IPS-18c (cell line): ENCODE measurements around the gene GPR84.

Experiments
- H3K4me3 ChIP-seq: 2 replicates; pipeline ENCODE4 v1.7.0; 2013; ENCODE audit warnings: low read depth, mild to moderate bottlenecking, low read length, moderate library complexity; ENCODE audit not compliant: insufficient read depth
- H3K9me3 ChIP-seq: one replicate; pipeline ENCODE4 v1.6.1; 2013; ENCODE audit warnings: mild to moderate bottlenecking, low read length, moderate library complexity; ENCODE audit not compliant: control insufficient read depth, insufficient read depth

The GPR84 gene

GRCh38 chr12:54364413-54364812 lies at the start of gene GPR84:
TSS of gene GPR84 (minus strand) at chr12:54364486. CDS start at chr12:54363851, 635 bp downstream.
- Histone ChIP-seq H3K4me3 (no peak within 1 kb of the TSS), H3K9me3 (no peaks in the 10 kb centered on the region)

- H3K9me3 ChIP-seq: no peaks in the 10 kb centered on the region
- H3K4me3 ChIP-seq: no peak overlapping the region
Observed at GRCh38 chr12:54413284-54414190, 49.3 kb upstream of the GPR84 start.

GRCh38 chr12:54412786-54413185 lies 48.5 kb upstream of the GPR84 start:
- H3K4me3 ChIP-seq: no peak overlapping the region
- H3K9me3 ChIP-seq: no peaks in the 10 kb centered on the region

GRCh38 chr12:54412348-54412747 lies 48.1 kb upstream of the GPR84 start:
- H3K4me3 ChIP-seq: no peak overlapping the region
- H3K9me3 ChIP-seq: no peaks in the 10 kb centered on the region

GRCh38 chr12:54411391-54412241 lies 47.3 kb upstream of the GPR84 start:
- Histone ChIP-seq H3K9me3 (no peaks in the 10 kb centered on the region), H3K4me3 (no peak overlapping the region)

- Histone ChIP-seq H3K9me3 (no peaks in the 10 kb centered on the region), H3K4me3 (no peak overlapping the region)
Observed at GRCh38 chr12:54409267-54409666, 45.0 kb upstream of the GPR84 start.

- Histone ChIP-seq H3K9me3 (no peaks in the 10 kb centered on the region), H3K4me3 (no peak overlapping the region)
Observed at GRCh38 chr12:54407183-54407905, 43.1 kb upstream of the GPR84 start.

- H3K9me3 ChIP-seq: no peaks in the 10 kb centered on the region
- no peak overlapping the region for H3K4me3 ChIP-seq
Observed at GRCh38 chr12:54405573-54405972, 41.3 kb upstream of the GPR84 start.

- Histone ChIP-seq H3K4me3 (no peak overlapping the region), H3K9me3 (no peaks in the 10 kb centered on the region)
Observed at GRCh38 chr12:54405106-54405505, 40.8 kb upstream of the GPR84 start.

GRCh38 chr12:54404061-54405004 lies 40.0 kb upstream of the GPR84 start:
- no peak overlapping the region for H3K4me3 ChIP-seq

GRCh38 chr12:54401119-54401518 lies 36.8 kb upstream of the GPR84 start:
- Histone ChIP-seq H3K9me3 (no peaks in the 10 kb centered on the region), H3K4me3 (no peak overlapping the region)

More at GRCh38 chr12:54404061-54405004, 40.0 kb upstream of the GPR84 start:
- H3K9me3 ChIP-seq: no peaks in the 10 kb centered on the region

GRCh38 chr12:54398995-54399793 lies 34.9 kb upstream of the GPR84 start:
- H3K4me3 ChIP-seq: no peak overlapping the region
- H3K9me3 ChIP-seq: no peaks in the 10 kb centered on the region

- Histone ChIP-seq H3K4me3 (no peak overlapping the region), H3K9me3 (no peaks in the 10 kb centered on the region)
Observed at GRCh38 chr12:54398218-54398617, 33.9 kb upstream of the GPR84 start.

GRCh38 chr12:54397157-54397556 lies 32.9 kb upstream of the GPR84 start:
- H3K9me3 ChIP-seq: no peaks in the 10 kb centered on the region
- no peak overlapping the region for H3K4me3 ChIP-seq

GRCh38 chr12:54395545-54395944 lies 31.3 kb upstream of the GPR84 start:
- Histone ChIP-seq H3K9me3 (no peaks in the 10 kb centered on the region), H3K4me3 (no peak overlapping the region)

- Histone ChIP-seq H3K4me3 (no peak overlapping the region), H3K9me3 (no peaks in the 10 kb centered on the region)
Observed at GRCh38 chr12:54394986-54395385, 30.7 kb upstream of the GPR84 start.
